Endodermal cell (in vitro differentiated cells): ENCODE results near the gene ZNF615. TPM values are rescaled to one million over a fixed set of nuclear protein-coding genes. Genes with fewer than 3 reads are reported as not detected.
"Not testable (repeated sequence)": the region's sequence is repeated elsewhere in the genome, so short reads cannot be mapped to it uniquely, and the experiment has no call there.

Experiments
- DNase-seq: peaks from one replicate; pipeline ENCODE4 v3.0.0-alpha.2; 2017
- H3K27ac ChIP-seq: 2 replicates; pipeline ENCODE4 v1.5.1; 2013; ENCODE audit warnings: mild to moderate bottlenecking, low read depth, low read length, moderate library complexity
- H3K27me3 ChIP-seq: 2 replicates; pipeline ENCODE4 v1.6.1; 2013; ENCODE audit warnings: mild to moderate bottlenecking, low read length, moderate library complexity; ENCODE audit not compliant: insufficient read depth, control insufficient read depth, poor library complexity, severe bottlenecking
- H3K36me3 ChIP-seq: 2 replicates; pipeline ENCODE4 v1.7.0; 2013; ENCODE audit warnings: mild to moderate bottlenecking, low read length, moderate library complexity; ENCODE audit not compliant: control insufficient read depth, insufficient read depth
- H3K4me1 ChIP-seq: one replicate; pipeline ENCODE4 v1.7.0; 2013; ENCODE audit warnings: low read length; ENCODE audit not compliant: control insufficient read depth, insufficient read depth
- H3K4me3 ChIP-seq: 2 replicates; pipeline ENCODE4 v1.5.1; 2013; ENCODE audit warnings: mild to moderate bottlenecking, low read length, moderate library complexity
- H3K9ac ChIP-seq: 2 replicates; pipeline ENCODE4 v1.6.1; 2013; ENCODE audit warnings: mild to moderate bottlenecking, low read length, moderate library complexity; ENCODE audit not compliant: poor library complexity, severe bottlenecking; ENCODE audit errors: extremely low read depth
- H3K9me3 ChIP-seq: 2 replicates; pipeline ENCODE4 v1.6.1; 2013; ENCODE audit warnings: mild to moderate bottlenecking, low read length, moderate library complexity; ENCODE audit not compliant: control insufficient read depth
- H3K27ac Mint-ChIP-seq: 2 replicates; pipeline ENCODE4 v1.8.0; 2020; ENCODE audit warnings: mixed read lengths
- H3K27me3 Mint-ChIP-seq: 2 replicates; pipeline ENCODE4 v1.8.0; 2021; ENCODE audit warnings: mild to moderate bottlenecking, mixed read lengths; ENCODE audit not compliant: insufficient read depth
- H3K36me3 Mint-ChIP-seq: 2 replicates; pipeline ENCODE4 v1.8.0; 2020; ENCODE audit warnings: low read depth, mixed read lengths
- H3K4me1 Mint-ChIP-seq: 2 replicates; pipeline ENCODE4 v1.8.0; 2020; ENCODE audit warnings: mixed read lengths
- H3K4me3 Mint-ChIP-seq: 2 replicates; pipeline ENCODE4 v1.8.0; 2020; ENCODE audit warnings: mild to moderate bottlenecking, moderate library complexity, mixed read lengths
- H3K9me3 Mint-ChIP-seq: 2 replicates; pipeline ENCODE4 v1.8.0; 2020; ENCODE audit warnings: mild to moderate bottlenecking, mixed read lengths
- WGBS, 2 experiments: methylation state at CpG; one replicate each; pipeline versions ENCODE4 v1.1.5 to v1.1.7; 2013; ENCODE audit warnings: missing lambda C conversion rate in 2 of 2, mixed read lengths in 1 of 2; ENCODE audit not compliant: insufficient coverage in 1 of 2, insufficient read length in 1 of 2; 5-methylcytosine and 5-hydroxymethylcytosine counted together
- total RNA-seq, 2 donors: library from RNA; stranded (reverse); fragmentation: NEBNext Ultra II Directional in 1 of 2; extraction: Animal tissue kit (Norgen Biotek cat#: 25700) in 1 of 2; gene quantifications; 2 replicates in 1 of 2; 3 replicates in 1 of 2; pipeline ENCODE4 v1.2.1, GENCODE V29; 2021
- TF ChIP-seq, protein P1 (sequence below): fragments of 200-600 bp; sonication (generic); conservative IDR thresholded peaks from 2 replicates; pipeline ENCODE4 v1.5.0; 2021; ENCODE audit warnings: antibody characterized with exemption, mild to moderate bottlenecking

The ZNF615 gene
- total RNA-seq, 2 donors from 2014 or later = 19.3 to 29.1 TPM

DNA sequence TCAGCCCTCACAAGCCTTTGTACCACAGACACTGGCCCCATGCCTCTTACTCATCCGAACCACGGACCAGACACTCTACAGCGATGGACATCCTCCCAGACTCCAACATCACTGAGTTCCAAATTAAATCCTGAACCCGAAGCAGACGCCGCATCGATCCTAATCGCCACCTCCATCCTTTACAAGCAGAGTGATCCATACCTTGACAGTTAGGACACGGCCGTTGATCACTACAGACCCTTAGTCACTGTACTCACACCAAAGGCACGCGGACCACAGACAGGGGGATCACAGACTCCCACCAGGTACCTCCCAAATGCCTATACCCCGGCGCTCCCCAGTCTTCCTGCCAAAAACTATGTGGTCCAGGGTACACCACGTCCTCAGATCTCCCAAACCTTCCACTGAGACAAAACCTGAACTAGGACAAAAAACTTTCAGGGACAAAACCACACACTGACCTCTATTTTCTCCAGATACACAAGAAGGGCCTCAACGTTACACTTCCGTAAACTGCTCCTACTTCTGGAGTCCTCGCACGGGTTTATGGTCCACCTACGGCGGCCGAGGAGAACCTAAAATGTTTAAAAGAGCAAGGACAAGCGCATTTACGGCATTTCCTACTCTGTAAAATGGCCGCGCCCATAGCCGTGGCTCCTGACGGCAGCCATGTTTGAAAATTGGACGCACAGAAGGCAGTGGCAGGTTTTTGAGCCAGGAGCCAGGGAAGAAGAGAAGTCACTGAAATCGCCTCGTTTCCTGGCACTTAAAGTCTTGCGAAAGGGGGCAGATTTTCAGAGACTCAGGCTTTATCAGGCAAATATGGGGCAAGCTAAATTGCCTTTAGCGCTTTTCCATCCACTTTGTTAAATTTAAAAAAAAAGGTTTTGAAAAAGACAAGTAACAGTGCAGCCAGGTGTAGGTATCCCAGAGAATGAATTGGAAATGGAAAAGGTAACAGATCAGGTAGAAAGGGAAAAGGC, 21.4 kb downstream of the ZNF615 start, which contains the start of gene ZNF350:
Gene ZNF350, minus strand, starts transcription at position 532 of the 983 bp plus-strand sequence. CDS start 12,480 bp downstream, outside the sequence.
- TF ChIP-seq, protein P1, sequence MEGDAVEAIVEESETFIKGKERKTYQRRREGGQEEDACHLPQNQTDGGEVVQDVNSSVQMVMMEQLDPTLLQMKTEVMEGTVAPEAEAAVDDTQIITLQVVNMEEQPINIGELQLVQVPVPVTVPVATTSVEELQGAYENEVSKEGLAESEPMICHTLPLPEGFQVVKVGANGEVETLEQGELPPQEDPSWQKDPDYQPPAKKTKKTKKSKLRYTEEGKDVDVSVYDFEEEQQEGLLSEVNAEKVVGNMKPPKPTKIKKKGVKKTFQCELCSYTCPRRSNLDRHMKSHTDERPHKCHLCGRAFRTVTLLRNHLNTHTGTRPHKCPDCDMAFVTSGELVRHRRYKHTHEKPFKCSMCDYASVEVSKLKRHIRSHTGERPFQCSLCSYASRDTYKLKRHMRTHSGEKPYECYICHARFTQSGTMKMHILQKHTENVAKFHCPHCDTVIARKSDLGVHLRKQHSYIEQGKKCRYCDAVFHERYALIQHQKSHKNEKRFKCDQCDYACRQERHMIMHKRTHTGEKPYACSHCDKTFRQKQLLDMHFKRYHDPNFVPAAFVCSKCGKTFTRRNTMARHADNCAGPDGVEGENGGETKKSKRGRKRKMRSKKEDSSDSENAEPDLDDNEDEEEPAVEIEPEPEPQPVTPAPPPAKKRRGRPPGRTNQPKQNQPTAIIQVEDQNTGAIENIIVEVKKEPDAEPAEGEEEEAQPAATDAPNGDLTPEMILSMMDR = no peak
- DNase-seq = peak; percentile 90
- Mint-ChIP-seq H3K27me3 (no peaks in the 10 kb centered on the region), H3K4me3 (peak within 1 kb of the TSS; percentile 86), H3K36me3 (peaks cover 47% of the 10 kb centered on the region), H3K27ac (peak within 1 kb of the TSS; percentile 93), H3K9me3 (peaks cover 76% of the 10 kb centered on the region), H3K4me1 (no peaks in the 10 kb centered on the region)
- Histone ChIP-seq H3K36me3 (peaks cover 8% of the 10 kb centered on the region), H3K9me3 (peaks cover 82% of the 10 kb centered on the region), H3K4me3 (peak within 1 kb of the TSS; percentile 96), H3K27ac (no peak within 1 kb of the TSS), H3K9ac (peak within 1 kb of the TSS; percentile 72), H3K4me1 (no peaks in the 10 kb centered on the region), H3K27me3 (no peaks in the 10 kb centered on the region)
- 13% methylated on average over 15 to 33 of the region's 33 CpGs for whole genome bisulfite sequencing, 2 experiments

DNA sequence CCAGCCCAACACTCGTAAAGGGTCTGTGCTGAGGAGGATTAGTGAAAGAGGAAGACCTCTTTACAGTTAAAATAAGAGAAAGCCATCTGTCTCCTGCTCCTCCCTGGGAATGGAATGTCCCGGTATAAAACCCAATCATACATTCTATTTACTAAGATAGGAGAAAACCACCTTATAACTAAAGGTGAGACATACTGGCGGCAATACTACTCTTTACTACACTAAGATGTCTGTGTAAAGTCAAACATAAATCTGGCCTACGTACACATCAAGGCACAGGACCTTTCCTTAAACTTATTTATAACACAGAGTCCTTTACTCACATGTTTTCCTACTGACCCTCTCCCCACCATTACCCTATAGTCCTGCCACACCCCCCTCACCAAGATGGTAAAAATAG, 24.6 kb downstream of the ZNF615 start:
- Histone ChIP-seq H3K9ac (no peak overlapping the region), H3K9me3 (peaks cover 82% of the 10 kb centered on the region), H3K4me1 (no peaks in the 10 kb centered on the region), H3K27me3 (no peaks in the 10 kb centered on the region), H3K36me3 (peaks cover 13% of the 10 kb centered on the region), H3K27ac (no peak overlapping the region), H3K4me3 (no peak overlapping the region)
- DNase-seq = no peak
- no peak overlapping the region for H3K27ac Mint-ChIP-seq
- no peak overlapping the region for H3K4me3 Mint-ChIP-seq
- H3K27me3 Mint-ChIP-seq = no peaks in the 10 kb centered on the region
- WGBS, 2 experiments = 84 to 100% methylated on average over 1 to 3 of the region's 4 CpGs
- TF ChIP-seq, protein P1 = no peak
- H3K4me1 Mint-ChIP-seq = no peaks in the 10 kb centered on the region
- H3K36me3 Mint-ChIP-seq = peaks cover 67% of the 10 kb centered on the region
- H3K9me3 Mint-ChIP-seq = peaks cover 69% of the 10 kb centered on the region

DNA sequence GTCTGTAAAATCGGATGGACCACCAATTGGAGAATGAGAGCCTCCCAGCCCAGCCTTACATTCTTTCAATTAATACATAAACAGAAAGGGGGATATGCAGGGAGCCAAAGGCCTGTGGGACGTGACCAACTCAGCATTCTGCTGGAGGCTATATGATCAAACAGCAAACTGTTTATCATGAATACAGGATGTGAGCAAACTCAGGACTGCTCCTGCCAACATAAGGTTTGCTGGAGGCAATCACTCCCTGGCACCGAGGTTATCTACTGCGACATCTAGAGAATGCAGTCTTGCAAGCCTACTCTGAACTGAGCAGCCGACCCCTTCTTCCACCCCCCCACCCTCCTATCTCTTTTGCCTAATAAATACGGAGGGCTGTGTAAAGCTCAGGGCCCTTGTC, 27.1 kb downstream of the ZNF615 start:
- H3K9ac ChIP-seq, H3K4me1 Mint-ChIP-seq: not testable (repeated sequence)

More for the DNA sequence above, 27.1 kb downstream of the ZNF615 start:
- not testable (repeated sequence) for DNase-seq, H3K27ac Mint-ChIP-seq, H3K27me3 Mint-ChIP-seq, H3K27ac ChIP-seq, H3K4me3 ChIP-seq, H3K4me1 ChIP-seq, H3K4me3 Mint-ChIP-seq, H3K27me3 ChIP-seq
- H3K9me3 Mint-ChIP-seq = peaks cover 71% of the 10 kb centered on the region
- peaks cover 82% of the 10 kb centered on the region for H3K36me3 Mint-ChIP-seq
- Histone ChIP-seq H3K36me3 (peaks cover 13% of the 10 kb centered on the region), H3K9me3 (peaks cover 92% of the 10 kb centered on the region)
- 94 to 98% methylated on average over 5 to 6 of the region's 6 CpGs for WGBS, 2 experiments
